ENCODE measurements around the gene TFPI. TPM values are rescaled to one million over a fixed set of nuclear protein-coding genes. Genes with fewer than 3 reads are reported as not detected.
A peak's percentile ranks its signal among the peaks of the same experiment; 100 is the strongest.
"Not testable (repeated sequence)": the region's sequence is repeated elsewhere in the genome, so short reads cannot be mapped to it uniquely, and the experiment has no call there.

The TFPI gene
- total and polyA plus RNA-seq, 2 experiments from 2014 or later = 79.9 to 122 TPM

DNA sequence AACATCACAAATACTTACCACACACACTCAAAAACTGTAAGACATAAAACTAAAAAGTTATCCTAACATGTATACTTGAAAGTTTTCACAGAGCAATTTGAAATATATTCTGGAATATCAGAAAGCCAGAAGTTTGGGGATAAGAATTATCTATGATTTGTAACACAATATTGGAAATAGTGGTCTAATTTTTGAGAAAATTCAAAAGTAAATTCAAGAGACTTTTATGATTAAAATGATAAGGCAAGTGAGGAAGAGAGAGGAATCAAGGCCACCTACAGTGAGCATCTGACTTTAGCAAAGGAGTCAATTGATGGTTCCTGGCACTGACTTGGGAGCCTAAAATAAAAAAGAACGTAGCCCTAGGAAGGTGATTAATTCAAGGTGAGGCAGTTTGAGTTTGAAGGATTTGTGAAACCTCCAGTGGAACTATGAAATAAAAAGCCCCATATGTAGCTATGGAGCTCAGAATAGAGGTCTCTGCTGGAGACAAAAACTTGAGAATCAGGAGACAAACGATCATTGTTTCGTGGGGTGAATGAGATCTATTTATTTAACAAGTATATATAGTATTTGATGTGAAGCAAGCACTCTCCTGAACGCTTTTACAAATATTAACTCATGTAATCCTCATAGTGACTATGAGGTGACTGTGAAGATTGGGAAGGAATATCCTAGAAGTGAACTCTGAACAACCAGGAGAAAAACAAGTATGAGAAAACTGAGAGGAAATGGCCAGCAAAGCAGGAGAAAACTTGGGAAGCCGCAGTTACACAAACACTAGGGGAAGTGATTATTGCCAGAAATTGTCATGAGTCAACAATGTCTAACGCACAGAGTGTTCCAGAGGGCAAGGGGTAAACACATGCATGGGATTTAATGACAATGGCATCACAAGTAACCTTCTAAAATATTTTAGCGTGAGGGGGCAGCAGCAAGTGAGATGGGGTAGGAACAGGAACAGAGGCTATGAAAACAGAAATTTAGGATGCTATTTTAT is 12.8 kb downstream of the TFPI start:
- Histone ChIP-seq H3K4me1 (ENCODE audit: insufficient read depth) (peaks cover 17% of the 10 kb centered on the region), H3K4me2 (peak overlapping the region; percentile 57), H4K20me1 (ENCODE audit: insufficient read depth, poor library complexity, severe bottlenecking) (no peaks in the 10 kb centered on the region), H3K9me2 (replicated peaks; ENCODE audit: insufficient read depth) (no peaks in the 10 kb centered on the region), H3K9me3 (ENCODE audit: low read depth) (no peaks in the 10 kb centered on the region), H2AFZ (no peak overlapping the region), H3K27ac (peak overlapping the region; percentile 83), H3K36me3 (replicated peaks; ENCODE audit: insufficient read depth, low read depth) (no peaks in the 10 kb centered on the region), H3K79me2 (peaks cover 43% of the 10 kb centered on the region), H3K4me3 (no peak overlapping the region), H3K27me3 (no peaks in the 10 kb centered on the region)
- DNase-seq (ENCODE audit: low spot score) = peak; percentile 35
- 39% methylated on average over 7 of the region's 7 CpGs for WGBS (ENCODE audit: low lambda C conversion rate, missing lambda C conversion rate)
- TF ChIP-seq EZH2phosphoT487 (IDR thresholded peaks at IDR 0.05; ENCODE audit: low read depth, severe bottlenecking, unreplicated experiment) = no peak
- no peak for TF ChIP-seq EZH2 (IDR thresholded peaks at IDR 0.05; ENCODE audit: borderline replicate concordance)
- TF ChIP-seq, protein P1, sequence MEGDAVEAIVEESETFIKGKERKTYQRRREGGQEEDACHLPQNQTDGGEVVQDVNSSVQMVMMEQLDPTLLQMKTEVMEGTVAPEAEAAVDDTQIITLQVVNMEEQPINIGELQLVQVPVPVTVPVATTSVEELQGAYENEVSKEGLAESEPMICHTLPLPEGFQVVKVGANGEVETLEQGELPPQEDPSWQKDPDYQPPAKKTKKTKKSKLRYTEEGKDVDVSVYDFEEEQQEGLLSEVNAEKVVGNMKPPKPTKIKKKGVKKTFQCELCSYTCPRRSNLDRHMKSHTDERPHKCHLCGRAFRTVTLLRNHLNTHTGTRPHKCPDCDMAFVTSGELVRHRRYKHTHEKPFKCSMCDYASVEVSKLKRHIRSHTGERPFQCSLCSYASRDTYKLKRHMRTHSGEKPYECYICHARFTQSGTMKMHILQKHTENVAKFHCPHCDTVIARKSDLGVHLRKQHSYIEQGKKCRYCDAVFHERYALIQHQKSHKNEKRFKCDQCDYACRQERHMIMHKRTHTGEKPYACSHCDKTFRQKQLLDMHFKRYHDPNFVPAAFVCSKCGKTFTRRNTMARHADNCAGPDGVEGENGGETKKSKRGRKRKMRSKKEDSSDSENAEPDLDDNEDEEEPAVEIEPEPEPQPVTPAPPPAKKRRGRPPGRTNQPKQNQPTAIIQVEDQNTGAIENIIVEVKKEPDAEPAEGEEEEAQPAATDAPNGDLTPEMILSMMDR (IDR thresholded peaks at IDR 0.05; ENCODE audit: poor library complexity) = no peak

DNA sequence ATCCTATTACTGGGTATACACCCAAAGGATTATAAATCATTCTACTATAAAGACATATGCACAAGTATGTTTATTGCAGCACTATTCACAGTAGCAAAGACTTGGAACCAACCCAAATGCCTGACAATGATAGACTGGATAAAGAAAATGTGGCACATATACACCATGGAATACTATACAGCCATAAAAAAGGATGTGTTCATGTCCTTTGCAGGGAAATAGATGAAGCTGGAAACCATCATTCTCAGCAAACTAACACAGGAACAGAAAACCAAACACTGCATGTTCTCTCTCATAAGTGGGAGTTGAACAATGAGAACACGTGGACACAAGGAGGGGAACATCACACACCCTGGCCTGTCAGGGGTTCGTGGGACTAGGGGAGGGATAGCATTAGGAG is 16.0 kb downstream of the TFPI start:
- H3K79me2 ChIP-seq = peaks cover 61% of the 10 kb centered on the region
- not testable (repeated sequence) for H3K4me1 ChIP-seq (ENCODE audit: insufficient read depth); H3K4me2 ChIP-seq; H3K27me3 ChIP-seq; H4K20me1 ChIP-seq (ENCODE audit: insufficient read depth, poor library complexity, severe bottlenecking); H2AFZ ChIP-seq; H3K27ac ChIP-seq; H3K9me3 ChIP-seq (ENCODE audit: low read depth); H3K4me3 ChIP-seq; H3K36me3 ChIP-seq (replicated peaks; ENCODE audit: insufficient read depth, low read depth); DNase-seq (ENCODE audit: low spot score); H3K9me2 ChIP-seq (replicated peaks; ENCODE audit: insufficient read depth)
- WGBS (ENCODE audit: low lambda C conversion rate, missing lambda C conversion rate) = 100% methylated on average over 2 of the region's 2 CpGs

DNA sequence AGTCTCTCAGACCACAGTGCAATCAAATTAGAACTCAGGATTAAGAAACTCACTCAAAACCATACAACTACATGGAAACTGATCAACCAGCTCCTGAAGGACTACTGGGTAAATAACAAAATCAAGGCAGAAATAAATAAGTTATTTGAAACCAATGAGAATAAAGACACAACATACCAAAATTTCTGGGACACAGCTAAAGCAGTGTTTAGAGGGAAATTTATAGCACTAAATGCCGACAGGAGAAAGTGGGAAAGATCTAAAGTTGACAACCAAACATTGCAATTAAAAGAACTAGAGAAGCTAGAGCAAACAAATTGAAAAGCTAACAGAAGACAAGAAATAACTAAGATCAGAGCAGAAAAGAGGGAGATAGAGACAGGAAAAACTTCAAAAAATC is 18.9 kb downstream of the TFPI start:
- 96% methylated on average over 1 of the region's 1 CpG for WGBS (ENCODE audit: low lambda C conversion rate, missing lambda C conversion rate)
- not testable (repeated sequence) for H3K27ac ChIP-seq; H3K4me2 ChIP-seq; H3K9me2 ChIP-seq (replicated peaks; ENCODE audit: insufficient read depth); H2AFZ ChIP-seq; DNase-seq (ENCODE audit: low spot score); H3K36me3 ChIP-seq (replicated peaks; ENCODE audit: insufficient read depth, low read depth); H3K4me1 ChIP-seq (ENCODE audit: insufficient read depth); H3K4me3 ChIP-seq; H4K20me1 ChIP-seq (ENCODE audit: insufficient read depth, poor library complexity, severe bottlenecking); H3K9me3 ChIP-seq (ENCODE audit: low read depth); H3K27me3 ChIP-seq
- peaks cover 68% of the 10 kb centered on the region for H3K79me2 ChIP-seq

DNA sequence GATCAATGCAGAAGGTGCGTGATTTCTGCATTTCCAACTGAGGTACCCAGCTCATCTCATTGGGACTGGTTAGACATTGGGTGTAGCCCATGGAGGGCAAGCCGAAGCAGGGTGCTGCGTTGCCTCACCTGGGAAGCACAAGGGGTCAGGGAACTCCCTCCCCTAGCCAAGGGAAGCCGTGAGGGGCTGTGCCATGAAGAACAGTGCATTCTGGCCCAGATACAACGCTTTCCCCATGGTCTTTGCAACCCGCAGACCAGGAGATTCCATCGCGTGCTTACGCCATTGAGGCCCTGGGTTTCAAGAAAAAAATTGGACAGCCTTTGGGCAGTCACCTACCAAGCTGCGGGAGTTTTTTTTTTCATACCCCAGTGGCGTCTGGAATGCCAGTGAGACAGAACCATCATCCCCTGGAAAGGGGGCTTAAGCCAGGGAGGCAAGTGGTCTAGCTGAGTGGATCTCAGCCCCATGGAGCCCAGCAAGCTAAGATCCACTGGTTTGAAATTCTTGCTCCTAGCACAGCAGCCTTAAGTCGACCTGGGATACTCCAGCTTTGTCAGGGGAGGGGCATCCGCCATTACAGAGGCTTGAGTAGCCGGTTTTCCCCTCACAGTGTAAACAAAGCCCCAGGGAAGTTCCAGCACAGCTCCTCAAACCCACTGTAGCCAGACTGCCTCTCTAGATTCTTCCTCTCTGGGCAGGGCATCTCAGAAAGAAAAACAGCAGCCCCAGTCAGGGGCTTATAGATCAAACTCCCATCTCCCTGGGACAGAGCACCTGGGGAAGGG is 21.7 kb downstream of the TFPI start:
- Histone ChIP-seq H3K4me2 (no peak overlapping the region), H3K79me2 (peaks cover 49% of the 10 kb centered on the region)

More for the DNA sequence above, 21.7 kb downstream of the TFPI start:
- DNase-seq (ENCODE audit: low spot score) = no peak
- no peak overlapping the region for H3K4me3 ChIP-seq
- no peaks in the 10 kb centered on the region for H3K9me2 ChIP-seq (replicated peaks; ENCODE audit: insufficient read depth)
- H2AFZ ChIP-seq = no peak overlapping the region
- TF ChIP-seq, protein P1 (IDR thresholded peaks at IDR 0.05; ENCODE audit: poor library complexity) = no peak
- 86% methylated on average over 14 of the region's 14 CpGs for whole genome bisulfite sequencing (ENCODE audit: low lambda C conversion rate, missing lambda C conversion rate)
- no peaks in the 10 kb centered on the region for H4K20me1 ChIP-seq (ENCODE audit: insufficient read depth, poor library complexity, severe bottlenecking)
- no peaks in the 10 kb centered on the region for H3K9me3 ChIP-seq (ENCODE audit: low read depth)
- H3K27ac ChIP-seq = no peak overlapping the region
- no peaks in the 10 kb centered on the region for H3K27me3 ChIP-seq
- no peaks in the 10 kb centered on the region for H3K4me1 ChIP-seq (ENCODE audit: insufficient read depth)
- H3K36me3 ChIP-seq (replicated peaks; ENCODE audit: insufficient read depth, low read depth) = no peaks in the 10 kb centered on the region

All from hepatocyte (in vitro differentiated cells).